GM19372 (cell line): ENCODE measurements around the gene ANKRD31.
"Not testable (repeated sequence)": the region's sequence is repeated elsewhere in the genome, so short reads cannot be mapped to it uniquely, and the experiment has no call there.

Source experiments
- ATAC-seq: cut with Tn5 transposase; IDR thresholded peaks from one replicate; pipeline ENCODE4 v1.9.1; 2021; ENCODE audit warnings: mild to moderate bottlenecking, low read depth, moderate library complexity; ENCODE audit not compliant: unreplicated experiment

ANKRD31 gene, protein sequence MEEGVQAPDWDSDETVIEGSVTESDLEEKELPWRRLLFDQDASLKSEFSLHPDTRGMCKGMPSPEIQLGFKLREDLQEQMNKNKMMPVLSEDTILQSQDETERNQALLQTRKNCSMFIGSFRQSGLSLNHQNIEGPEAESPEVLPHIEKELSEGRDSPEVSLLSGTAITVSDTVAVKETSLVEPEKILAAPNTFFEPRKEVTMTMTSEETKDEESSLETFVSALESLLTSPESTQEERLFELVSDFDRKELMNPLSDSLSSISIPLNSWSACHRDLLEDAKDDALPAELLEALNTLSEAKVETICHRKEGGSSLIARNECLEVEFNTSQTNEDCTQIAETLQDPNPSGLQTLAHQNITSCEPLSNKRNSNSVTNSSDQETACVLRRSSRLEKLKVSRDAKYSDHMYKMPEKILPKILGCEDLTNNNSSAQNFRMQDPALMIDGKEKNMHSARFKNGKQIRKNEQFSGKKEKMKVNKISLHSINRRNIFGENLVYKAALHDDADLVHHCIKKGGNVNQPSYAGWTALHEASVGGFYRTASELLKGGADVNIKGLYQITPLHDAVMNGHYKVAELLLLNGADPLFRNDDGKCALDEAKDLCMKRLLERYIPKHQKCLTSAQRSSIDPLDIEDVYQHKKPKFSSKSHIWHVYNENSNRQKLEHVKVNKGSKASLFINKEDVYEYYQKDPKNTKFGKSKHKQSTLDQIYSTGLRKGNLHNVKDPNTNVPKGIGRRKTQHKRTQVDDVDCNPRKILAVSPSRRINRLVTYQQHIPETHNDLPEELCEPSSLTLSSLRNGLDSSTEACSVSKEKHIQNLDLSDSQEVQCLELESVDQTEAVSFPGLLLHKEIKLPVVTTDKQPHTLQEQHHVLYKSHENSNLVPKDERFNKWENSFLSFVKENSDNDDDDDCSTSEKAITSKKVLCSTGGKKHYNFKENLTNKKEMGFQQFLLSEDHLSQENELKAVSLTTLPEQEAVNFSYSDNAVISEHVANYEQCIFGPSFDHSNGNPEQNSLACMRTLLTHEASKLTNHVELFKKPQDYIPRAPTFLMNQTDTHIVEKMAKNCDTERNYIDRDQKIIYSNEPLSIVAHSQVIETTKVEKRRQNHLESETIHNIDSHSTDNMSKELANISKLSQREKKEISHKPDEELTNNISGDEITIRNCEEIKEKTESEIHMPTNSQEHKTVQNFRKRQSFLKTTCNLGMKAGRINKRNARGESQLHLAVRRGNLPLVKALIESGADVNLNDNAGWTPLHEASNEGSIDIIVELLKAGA (N-terminal part only)

GRCh38 chr5:75236322-75237316 is at the start of gene ANKRD31:
ANKRD31 (minus strand) TSS chr5:75236878; CDS start chr5:75236686, 192 bp downstream.
- peak; percentile 98 for ATAC-seq

GRCh38 chr5:75286211-75286773 is 49.6 kb upstream of the ANKRD31 start:
- no peak for ATAC-seq

DNA sequence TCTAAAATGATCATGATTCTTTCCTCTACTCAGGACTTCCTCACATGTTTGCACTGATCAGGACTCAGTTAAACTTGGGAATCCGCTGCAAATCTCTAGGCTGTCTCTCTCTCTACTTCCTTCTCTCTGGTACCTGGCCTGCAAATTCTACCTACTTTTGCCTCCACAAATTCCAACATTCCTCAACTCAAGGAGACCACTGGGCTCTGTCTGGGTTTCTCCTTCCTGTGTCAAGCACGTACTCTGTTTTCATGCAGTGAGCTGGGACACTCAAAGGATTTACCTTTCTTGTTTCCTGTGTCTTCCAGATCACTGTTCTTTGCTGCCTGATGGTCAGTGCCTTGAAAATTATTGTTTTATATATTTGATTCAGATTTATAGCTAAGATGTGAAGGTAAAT is 45.9 kb upstream of the ANKRD31 start:
- no peak for ATAC-seq

- no peak for ATAC-seq
Measured at GRCh38 chr5:75281716-75282465, 45.2 kb upstream of the ANKRD31 start.

DNA sequence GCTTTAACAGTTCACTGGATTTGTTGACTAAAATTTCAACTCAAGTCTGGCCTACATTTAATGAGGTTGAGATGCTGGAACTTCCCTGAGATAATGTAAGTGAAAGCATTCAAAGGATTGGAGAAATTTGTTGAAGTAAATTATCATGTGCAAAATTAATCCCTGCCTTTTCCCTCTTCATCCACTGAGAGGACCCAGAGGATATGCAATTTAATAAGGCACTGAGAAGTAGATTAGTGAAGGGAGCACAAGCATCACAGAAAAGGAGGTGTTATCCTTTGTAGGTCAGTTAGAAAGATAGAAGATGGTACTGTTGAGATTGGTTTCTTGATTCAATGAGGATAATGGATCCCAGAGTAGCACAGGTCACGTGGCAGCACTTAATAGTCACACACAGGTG is 42.6 kb upstream of the ANKRD31 start:
- no peak for ATAC-seq

DNA sequence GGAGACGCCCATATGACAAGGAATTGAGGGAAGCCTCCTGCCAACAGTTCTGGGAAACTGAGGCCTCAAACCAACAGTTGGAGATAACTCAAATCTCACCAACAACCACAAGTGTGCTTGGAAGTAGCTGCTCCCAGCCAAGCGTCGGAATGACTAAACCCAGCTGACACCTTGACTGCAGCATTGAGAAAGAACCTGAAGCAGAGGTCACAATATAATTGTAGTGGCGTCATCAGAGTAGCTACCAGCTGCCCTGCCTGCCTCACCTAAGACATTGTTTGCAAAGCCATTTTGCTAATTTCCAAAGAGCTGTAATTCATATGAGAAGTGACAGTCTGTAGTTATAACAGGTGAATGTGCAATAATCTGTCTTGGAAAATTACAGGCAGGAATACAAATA is 40.8 kb upstream of the ANKRD31 start:
- no peak for ATAC-seq

DNA sequence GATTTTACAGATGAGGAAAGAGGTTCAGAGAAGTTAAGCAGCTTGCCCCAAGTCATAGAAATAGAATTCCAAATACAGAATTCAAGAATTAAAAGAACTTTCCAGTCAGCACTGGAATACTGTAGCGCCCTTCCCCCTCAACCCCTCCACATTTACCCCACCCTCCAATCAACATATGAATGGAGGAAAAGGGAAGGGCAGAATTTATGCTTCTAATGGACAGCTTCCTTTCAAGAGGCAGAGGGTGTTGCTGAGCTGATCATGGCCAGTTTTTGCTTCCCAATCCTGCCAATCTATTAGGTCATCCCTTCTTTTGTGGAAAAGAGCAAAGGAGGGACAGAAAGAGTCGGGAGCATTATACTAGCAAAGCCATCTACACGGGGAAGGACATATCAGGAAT is 39.1 kb upstream of the ANKRD31 start:
- no peak for ATAC-seq

- no peak for ATAC-seq
Measured at GRCh38 chr5:75275147-75275546, 38.5 kb upstream of the ANKRD31 start.

DNA sequence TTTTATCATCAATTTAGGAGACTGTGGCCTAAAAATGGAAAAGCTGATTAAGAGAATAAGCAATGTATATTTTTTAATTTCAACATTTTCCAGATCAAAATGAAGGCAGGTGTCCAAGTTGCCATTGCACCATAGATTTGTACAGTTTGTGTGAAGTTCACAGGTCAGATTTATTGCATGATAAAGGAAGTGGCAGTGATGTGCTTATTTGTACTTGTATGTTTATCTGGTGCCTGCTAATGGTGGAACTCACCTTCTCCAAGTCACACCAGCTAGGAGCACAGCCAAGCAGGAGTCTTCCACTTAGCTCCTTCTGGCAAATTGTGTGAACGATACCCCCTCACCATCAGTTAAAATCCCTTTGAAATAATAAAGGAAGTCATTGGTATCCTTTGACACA is 37.8 kb upstream of the ANKRD31 start:
- ATAC-seq = no peak

GRCh38 chr5:75270605-75271004 is 33.9 kb upstream of the ANKRD31 start:
- not testable (repeated sequence) for ATAC-seq

- no peak for ATAC-seq
Measured at GRCh38 chr5:75265731-75266130, 29.1 kb upstream of the ANKRD31 start.

- no peak for ATAC-seq
Measured at GRCh38 chr5:75262271-75262670, 25.6 kb upstream of the ANKRD31 start.

GRCh38 chr5:75260708-75261107 is 24.0 kb upstream of the ANKRD31 start:
- no peak for ATAC-seq

DNA sequence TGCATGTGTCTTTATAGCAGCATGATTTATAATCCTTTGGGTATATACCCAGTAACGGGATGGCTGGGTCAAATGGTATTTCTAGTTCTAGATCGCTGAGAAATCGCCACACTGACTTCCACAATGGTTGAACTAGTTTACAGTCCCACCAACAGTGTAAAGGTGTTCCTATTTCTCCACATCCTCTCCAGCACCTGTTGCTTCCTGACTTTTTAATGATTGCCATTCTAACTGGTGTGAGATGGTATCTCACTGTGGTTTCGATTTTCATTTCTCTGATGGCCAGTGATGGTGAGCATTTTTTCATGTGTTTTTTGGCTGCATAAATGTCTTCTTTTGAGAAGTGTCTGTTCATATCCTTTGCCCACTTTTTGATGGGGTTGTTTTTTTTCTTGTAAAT is 13.8 kb upstream of the ANKRD31 start:
- ATAC-seq = not testable (repeated sequence)

DNA sequence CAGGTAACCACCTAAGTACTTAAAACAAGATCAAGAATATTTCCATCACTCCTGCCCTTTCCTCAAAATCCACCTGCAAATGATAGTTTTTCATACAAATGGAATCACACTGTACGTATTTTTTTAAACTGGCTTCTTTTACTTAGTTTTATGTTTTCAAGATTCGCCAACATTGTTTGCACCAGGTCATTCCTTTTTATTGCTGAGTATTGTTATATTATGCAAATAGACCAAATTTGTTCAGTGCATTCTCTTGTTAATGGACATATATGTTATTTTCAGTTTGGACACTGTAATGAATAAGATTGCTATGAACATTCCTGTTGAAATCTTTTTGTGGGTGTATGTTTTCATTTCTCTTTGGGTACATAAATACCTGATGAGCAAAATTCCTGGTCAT is 8.3 kb upstream of the ANKRD31 start:
- ATAC-seq = no peak

GRCh38 chr5:75243510-75243909 is 6.8 kb upstream of the ANKRD31 start:
- ATAC-seq = no peak

GRCh38 chr5:75243100-75243499 is 6.4 kb upstream of the ANKRD31 start:
- ATAC-seq = no peak

- no peak for ATAC-seq
Measured at GRCh38 chr5:75242067-75242466, 5.4 kb upstream of the ANKRD31 start.

GRCh38 chr5:75239681-75240080 is 3.0 kb upstream of the ANKRD31 start:
- ATAC-seq = no peak
